Activated CD4-positive, CD25-positive, alpha-beta regulatory T cell treated with anti-CD3 and anti-CD28 coated beads, Interleukin-2, amount 50 U/mL, for 16 hours (primary cell): ENCODE results near the gene RDH13.

Experiments
- DNase-seq: peaks from one replicate; pipeline ENCODE4 v3.0.0-alpha.2; 2020; ENCODE audit warnings: low read depth, low spot score

RDH13 gene

DNA sequence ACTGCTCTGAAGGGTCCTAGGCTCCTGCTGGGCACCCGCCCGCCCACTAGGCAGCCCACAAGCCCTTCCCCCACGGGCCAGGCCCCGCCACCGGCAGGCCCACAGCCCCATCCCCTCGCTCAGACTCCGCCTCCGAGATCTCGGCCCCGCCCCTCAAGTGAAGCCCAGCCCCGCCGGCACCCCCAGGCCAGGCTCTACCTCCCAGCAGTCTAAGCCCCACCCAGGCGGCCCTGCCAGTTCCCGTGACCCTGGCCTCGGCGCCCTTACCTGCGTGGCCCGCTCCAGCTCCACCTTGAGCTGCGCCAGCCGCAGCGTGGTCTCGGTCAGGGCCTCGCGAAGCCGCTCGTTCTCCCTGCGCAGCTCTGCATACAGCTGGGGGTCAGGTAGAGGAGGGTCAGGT is 29.0 kb upstream of the RDH13 start:
- DNase-seq, result no peak

- DNase-seq, result no peak
Observed at GRCh38 chr19:55091126-55091910, 28.4 kb upstream of the RDH13 start.

DNA sequence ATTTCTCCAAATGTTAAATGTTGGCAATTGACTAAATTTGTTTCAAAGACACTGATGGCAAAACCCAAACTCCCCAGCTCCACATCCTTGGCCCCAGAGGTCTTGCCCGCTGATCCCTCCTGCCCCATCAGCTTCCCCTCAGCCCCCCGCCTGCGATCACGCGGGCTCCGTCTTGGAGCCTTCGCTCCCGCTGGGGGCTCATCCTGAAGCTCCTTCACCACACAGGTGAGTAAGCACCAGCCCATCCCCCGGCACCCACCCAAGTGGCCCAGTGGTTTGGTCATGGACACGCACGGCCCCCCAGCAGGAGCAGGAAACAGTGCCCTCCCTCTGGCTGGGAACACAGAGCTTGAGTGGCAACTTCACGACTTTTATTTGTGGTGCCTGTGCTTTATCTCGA is 27.6 kb upstream of the RDH13 start:
- DNase-seq, result no peak

DNA sequence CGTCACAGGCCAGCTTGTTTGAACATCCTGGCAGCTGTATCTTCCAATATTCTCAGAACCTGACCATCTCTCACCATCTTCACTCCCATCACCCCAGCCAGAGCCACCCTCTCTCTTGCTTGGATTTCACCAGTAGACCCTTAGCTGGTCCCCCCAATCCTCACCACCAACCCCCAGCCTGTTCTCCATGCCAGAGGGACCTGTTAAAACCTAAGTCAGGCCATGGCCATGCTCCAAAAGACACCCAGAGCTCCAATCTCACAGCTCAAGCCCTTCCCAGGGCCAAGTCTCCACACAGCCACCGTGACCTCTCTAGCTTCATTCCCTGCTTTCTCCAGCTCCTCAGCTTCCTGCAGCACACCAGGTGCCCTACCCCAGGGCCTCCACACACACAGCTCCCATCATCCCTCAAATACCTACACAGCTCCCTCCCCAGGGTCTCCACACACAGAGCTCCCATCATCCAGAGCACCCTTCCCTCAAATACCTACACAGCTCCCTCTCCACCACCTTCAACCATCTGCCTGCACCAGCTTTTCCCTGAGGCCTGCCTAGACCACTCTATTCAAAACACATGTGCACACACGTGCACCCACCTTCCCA is 26.5 kb upstream of the RDH13 start:
- no peak for DNase-seq

DNA sequence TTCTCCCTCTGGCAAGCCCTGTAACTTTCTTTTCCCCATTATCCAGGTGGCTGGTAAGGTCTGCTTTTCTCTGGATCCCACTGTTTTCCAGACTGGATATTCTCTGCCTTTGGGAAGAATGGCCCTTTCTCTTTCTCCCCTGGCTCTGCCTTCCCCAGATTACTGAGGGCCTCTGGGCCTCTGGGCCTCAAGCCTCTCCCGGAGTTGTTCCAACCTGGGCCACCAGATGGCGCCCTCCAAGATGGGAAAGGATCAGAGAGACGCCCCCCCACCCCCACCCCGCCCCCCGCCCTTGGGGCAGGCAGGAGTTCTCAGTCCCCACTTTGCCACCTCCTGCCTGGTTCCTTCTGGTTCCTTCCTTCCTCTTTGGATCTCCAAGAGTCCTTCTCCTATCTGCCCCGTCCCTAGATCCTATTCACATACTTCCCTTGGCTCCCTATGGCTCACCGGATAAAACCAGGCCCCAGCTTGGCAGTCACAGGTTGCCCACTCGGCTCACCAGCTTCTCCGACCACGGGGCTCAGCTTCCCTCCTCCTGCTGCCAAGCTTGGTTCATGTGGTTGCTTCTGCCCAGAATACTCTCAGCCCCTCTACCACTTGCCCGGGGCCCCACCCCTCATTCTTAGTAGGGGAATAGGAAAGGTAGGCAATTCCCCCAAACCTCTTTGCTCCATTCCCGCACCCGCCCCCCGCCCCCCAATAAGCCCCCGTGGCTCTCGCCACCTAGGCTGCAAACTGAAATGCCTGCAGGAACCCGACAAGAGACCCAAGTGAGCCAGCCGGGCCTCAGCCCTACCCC is 25.8 kb upstream of the RDH13 start:
- peak; percentile 71 for DNase-seq

GRCh38 chr19:55088021-55088451 is 25.1 kb upstream of the RDH13 start:
- DNase-seq, result no peak

GRCh38 chr19:55087542-55087901 is 24.6 kb upstream of the RDH13 start:
- DNase-seq, result no peak

GRCh38 chr19:55086730-55087541 is 24.0 kb upstream of the RDH13 start:
- DNase-seq, result no peak

DNA sequence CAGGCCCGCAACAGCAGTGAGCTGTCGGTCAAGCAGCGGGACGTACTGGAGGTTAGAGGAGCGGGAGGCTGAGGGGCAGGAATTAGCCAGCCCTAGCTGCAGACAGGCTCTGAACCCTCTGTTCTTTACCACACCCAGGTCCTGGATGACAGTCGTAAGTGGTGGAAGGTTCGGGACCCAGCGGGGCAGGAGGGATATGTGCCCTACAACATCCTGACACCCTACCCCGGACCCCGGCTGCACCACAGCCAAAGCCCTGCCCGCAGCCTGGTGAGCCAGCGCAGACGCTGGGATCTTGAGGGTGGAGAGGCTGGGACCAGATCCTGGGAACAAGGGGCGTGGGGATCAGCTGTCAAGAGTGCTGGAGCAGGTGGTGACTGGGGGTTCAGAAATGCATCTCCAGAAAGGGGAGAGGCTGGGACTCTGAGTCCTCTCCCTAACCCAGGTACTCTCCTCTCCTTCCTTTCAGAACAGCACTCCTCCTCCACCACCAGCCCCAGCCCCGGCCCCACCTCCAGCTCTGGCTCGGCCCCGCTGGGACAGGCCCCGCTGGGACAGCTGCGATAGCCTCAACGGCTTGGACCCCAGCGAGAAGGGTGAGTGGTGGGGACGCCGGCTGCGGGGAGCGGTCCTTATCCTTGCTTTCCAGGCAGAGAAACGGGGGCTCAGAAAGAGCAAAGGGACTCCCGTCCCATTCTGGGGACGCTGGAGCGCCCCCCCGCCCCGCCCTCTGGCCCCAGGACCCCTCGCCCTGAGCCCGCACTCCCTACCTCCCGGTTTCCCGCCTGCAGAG is 23.2 kb upstream of the RDH13 start:
- DNase-seq, result no peak

DNA sequence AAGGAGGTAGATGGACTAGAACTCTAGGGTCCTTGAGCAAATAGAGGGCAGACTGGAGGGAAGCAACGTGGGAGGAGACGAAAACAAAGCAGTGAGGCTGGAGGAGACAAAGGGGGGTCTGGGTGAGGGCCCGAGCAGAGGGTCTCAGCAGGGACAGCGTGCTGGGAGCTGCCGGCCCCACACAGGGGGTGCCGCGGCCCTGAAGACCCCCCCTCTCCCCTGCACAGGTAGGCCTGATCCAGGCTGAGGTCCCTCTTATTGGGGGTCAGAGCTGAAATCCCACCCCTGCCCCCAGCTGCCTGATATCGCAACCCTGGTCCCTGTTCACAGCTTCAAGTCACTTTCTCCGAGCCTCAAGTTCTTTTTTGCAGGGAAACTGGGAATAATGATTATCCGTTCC is 21.5 kb upstream of the RDH13 start:
- no peak for DNase-seq

DNA sequence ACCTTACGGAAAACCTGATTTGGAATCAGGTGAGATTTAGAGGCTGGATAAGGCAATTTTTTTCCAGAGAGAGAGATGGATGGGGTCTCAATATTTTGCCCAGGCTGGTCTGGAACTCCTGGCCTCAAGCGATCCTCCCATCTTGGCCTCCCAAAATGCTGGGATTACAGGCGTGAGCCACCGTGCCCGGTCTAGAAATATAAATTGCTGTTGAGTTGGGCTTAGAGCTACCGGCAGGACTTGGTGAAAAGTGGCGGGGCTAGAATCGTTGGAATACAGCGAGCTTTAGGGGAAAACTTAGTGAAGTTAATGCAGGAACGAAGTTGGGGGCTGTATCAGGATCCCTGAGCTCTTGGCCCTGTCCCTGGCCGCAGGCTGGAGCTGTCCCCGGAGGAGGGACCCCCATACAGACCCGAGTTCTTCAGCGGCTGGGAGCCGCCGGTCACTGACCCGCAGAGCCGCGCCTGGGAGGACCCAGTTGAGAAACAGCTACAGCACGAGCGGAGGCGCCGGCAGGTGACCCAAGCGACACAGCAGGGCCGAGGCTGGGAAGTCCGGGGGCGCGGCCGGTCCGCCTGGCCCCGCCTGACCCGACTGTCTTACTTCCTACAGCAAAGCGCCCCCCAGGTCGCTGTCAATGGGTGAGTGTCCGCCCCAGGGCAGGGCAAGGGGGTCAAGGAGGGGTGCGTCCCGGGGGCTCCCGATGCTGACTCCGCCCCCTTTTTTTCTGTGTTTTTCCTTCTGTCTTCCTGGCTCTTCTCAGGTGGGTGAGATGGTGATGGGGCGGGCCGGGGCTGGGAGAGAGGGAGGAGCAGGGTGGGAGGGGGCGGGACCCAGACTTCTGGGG is 20.3 kb upstream of the RDH13 start:
- no peak for DNase-seq

DNA sequence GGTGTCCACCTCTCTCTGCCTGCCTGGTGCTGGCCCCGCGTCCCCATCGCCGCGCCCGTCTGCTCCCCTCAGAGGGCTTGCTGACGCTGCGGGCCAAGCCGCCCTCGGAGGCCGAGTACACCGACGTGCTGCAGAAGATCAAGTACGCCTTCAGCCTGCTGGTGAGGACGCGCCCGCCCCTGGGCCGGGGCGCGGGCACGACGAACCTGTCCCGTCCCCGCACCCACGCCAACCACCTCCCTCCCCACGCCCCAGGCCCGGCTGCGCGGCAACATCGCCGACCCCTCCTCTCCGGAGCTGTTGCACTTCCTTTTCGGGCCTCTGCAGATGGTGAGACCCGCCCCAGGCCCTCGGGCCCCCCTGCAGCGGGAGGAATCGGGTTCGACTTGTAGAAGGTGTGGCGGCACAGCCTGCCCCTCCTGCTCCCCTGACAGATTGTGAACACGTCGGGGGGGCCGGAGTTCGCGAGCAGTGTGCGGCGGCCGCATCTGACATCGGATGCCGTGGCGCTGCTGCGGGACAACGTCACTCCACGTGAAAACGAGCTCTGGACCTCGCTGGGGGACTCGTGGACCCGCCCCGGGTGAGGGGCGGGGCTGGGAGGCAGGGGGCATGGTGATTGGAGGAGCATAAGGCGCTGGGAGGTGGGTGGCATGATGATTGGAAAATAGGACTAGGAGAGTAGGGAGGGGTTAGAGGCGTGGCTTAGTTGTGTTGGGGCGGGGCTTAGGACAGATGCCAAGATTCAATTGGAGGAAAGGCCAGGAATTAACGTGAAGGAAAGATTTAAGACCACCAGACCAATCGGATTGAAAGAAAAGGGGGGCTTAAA is 19.3 kb upstream of the RDH13 start:
- no peak for DNase-seq

GRCh38 chr19:55081770-55082019 is 18.7 kb upstream of the RDH13 start:
- DNase-seq, result no peak

DNA sequence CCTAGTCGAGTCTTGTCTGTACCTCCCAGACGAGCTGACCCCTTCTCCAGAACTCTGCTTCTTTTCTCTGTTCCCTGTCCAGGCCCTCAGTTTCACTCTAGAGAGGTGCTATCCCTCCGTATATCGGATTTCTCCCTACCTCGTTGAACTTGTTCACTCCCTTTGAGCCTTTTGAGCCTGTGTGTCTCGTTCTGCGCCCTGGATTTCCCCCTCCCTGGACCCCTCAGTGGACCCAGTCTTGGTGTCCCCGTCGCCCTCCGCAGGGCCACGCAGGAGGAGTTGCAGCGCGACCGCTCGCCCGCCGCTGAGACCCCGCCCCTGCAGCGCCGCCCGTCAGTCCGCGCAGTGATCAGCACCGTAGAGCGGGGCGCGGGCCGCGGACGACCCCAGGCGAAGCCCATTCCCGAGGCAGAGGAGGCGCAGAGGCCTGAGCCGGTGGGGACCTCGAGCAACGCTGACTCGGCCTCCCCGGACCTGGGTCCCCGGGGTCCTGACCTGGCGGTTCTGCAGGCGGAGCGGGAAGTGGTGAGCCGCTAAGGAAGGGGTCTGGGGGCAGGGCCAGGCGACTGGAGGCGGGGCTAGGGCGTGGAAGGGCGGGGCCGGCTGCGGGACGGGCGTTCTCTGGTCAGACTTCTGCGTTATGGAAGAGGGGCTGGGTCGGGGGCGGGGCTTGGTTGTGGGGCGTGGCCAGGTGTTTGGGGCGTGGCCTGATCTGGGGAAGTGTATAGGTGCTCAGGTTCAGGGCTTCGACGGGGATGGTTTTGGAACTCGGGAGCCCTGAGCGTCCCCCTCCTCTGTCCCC is 18.2 kb upstream of the RDH13 start:
- peak; percentile 77 for DNase-seq

DNA sequence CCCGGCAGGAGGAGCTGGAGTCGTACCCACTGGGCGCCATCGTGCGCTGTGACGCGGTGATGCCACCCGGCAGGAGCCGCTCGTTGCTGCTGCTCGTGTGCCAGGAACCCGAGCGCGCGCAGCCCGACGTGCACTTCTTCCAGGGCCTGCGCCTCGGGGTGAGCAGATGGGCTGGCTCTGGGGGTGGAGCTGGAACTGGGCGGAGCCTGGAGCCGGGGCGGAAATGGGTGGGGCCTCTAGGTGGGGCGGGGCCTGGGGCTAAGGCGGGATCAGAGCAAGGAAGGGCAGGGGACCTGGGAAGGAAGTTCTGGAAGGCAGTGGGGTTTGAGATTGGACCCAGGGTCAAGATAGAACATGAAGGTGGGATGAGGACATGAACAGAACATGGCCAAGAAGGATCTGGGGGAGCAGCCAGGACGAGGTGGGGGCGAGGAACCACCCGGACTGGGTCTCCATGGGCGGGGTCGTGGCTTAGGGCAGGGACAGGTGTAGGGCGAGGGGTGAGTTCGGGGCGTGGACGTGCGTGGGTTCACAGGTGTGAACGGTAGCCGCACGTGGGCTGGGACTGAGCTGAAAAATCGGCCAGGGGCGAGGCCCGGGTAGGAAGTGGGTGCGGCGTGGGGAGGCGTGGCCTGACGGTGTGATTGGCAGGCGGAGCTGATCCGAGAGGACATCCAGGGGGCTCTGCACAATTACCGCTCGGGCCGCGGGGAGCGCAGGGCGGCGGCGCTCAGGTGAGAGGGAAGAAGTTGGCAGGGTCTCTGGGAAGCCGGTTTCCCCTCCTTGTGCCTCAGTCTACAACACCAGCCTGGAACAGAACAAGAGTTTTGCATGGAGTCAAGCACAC is 17.4 kb upstream of the RDH13 start:
- peak; percentile 27 for DNase-seq

GRCh38 chr19:55079400-55080038 is 16.6 kb upstream of the RDH13 start:
- no peak for DNase-seq

DNA sequence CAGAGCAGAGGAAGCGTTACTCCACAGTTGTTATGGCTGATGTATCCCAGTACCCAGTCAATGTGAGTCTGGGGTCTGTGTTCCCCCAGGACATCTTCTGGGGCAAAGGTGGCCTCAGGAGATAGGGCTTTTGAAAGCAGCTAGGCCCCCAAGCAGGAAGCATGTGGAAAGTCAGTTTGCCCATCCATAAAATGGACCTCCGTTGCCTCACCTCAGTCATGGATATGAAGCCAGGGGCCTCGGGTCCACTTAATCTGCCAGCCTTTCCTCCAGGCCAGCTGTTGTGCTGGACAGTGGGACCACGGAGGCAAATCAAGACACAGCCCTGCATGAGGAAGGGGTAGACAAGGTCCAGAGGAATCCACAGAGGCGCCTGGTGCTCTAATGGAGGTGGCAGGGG is 16.0 kb upstream of the RDH13 start:
- DNase-seq, result no peak
